ENCODE results near the gene RPH3AL. TPM values are rescaled to one million over a fixed set of nuclear protein-coding genes. Genes with fewer than 3 reads are reported as not detected.

RPH3AL gene
- total and polyA plus RNA-seq, 12 donors, result 3.6 to 11.1 (median 6.0) TPM

- DNase-seq (no peak), ATAC-seq (peak in 1 of 8 donors; percentile 32)
- WGBS, 2 donors, result 61 to 69% methylated on average over 8 of the region's 8 CpGs
- H3K27ac ChIP-seq, result peak overlapping the region in 8 of 10 donors; percentile 6 to 75 (median 63)
- intact Hi-C loops (cut with DNase I), result no loop called here
- H3K36me3 ChIP-seq, result no peaks in the 10 kb centered on the region
- no peak for TF ChIP-seq CTCF (IDR thresholded peaks at IDR 0.05)
- peaks cover 0 to 49% (median 18%) of the 10 kb centered on the region in 9 donors for H3K4me1 ChIP-seq
- H3K9me3 ChIP-seq, result no peaks in the 10 kb centered on the region
- H3K27me3 ChIP-seq, result no peaks in the 10 kb centered on the region
- H3K4me3 ChIP-seq, result no peak overlapping the region
These were observed 123.5 kb downstream of the RPH3AL start for GRCh38 chr17:228951-229708.

GRCh38 chr17:227946-228615 is 124.5 kb downstream of the RPH3AL start:
- DNase-seq (no peak), ATAC-seq (no peak)
- TF ChIP-seq CTCF (IDR thresholded peaks at IDR 0.05), result no peak
- WGBS, 2 donors, result 71 to 75% methylated on average over 19 of the region's 19 CpGs
- Histone ChIP-seq H3K36me3 (no peaks in the 10 kb centered on the region), H3K4me3 (no peak overlapping the region), H3K9me3 (no peaks in the 10 kb centered on the region), H3K27ac (peak overlapping the region in 5 of 10 donors; percentile 8 to 75 (median 70)), H3K4me1 (peaks cover 0 to 44% (median 14%) of the 10 kb centered on the region in 9 donors), H3K27me3 (no peaks in the 10 kb centered on the region)
- intact Hi-C loops (cut with DNase I), result no loop called here

- intact Hi-C loops (cut with DNase I), result no loop called here
These were observed 125.3 kb downstream of the RPH3AL start for GRCh38 chr17:227078-227945.

More at GRCh38 chr17:227078-227945, 125.3 kb downstream of the RPH3AL start:
- H3K4me3 ChIP-seq, result no peak overlapping the region
- ATAC-seq, result peak in 6 of 8 donors; percentile 23 to 63 (median 29)
- H3K9me3 ChIP-seq, result no peaks in the 10 kb centered on the region
- no peaks in the 10 kb centered on the region for H3K27me3 ChIP-seq
- DNase-seq, result no peak
- WGBS, 2 donors, result 56 to 62% methylated on average over 15 of the region's 15 CpGs
- H3K27ac ChIP-seq, result peak overlapping the region in 5 of 10 donors; percentile 19 to 75 (median 47)
- peaks cover 0 to 38% (median 10%) of the 10 kb centered on the region in 9 donors for H3K4me1 ChIP-seq
- TF ChIP-seq CTCF (IDR thresholded peaks at IDR 0.05), result no peak
- H3K36me3 ChIP-seq, result no peaks in the 10 kb centered on the region

Data from heart right ventricle (tissue), 16 donors.